Stimulated activated CD8-positive, alpha-beta memory T cell treated with anti-CD3 and anti-CD28 coated beads, Interleukin-15, amount 100 ng/mL, for 4 hours (primary cell): ENCODE data around the gene FBXL17.

Experiments used
- DNase-seq, 2 donors: peaks; one replicate each; pipeline ENCODE4 v3.0.0-alpha.2; 2020; ENCODE audit warnings: low read depth in 2 of 2

The FBXL17 gene

GRCh38 chr5:108093186-108093585, 288.7 kb downstream of the FBXL17 start:
- no peak for DNase-seq

DNA sequence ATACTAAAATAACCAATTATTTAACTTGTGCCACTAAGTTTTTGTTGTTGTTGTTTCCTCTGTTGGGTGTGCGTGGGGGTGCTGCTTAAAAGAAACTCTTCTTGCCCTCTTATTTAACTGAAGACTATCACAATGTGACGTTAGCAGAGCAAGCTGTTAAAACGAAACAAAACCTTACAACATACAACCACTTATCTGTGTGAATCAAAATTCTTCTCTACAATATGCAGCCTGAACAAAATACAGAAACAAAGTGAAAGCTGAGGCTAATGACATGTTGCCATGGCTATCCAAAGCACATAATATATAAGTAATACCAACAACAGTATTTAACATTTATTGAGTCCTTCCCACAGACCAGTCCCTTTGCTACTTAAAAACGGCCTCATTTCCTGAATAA, 291.0 kb downstream of the FBXL17 start:
- no peak for DNase-seq

DNA sequence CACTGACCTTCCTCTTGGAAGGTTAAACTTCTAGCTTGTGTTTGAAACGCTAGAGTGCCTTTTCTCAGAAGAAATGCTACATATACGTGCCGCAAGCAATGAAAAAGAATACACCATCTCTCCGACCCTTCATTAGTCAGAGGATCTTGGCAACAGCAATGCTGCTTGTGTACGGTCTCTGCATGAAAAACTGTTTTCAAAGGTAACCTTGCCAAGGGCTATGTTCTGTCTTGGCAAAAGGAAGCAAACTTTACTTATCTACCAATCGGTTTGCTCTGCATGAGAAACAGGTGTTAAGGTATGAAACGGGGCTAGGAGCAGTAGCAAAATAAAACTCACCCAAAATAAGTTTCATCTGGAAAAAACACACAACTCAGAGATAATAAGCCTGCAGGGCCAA, 297.8 kb downstream of the FBXL17 start:
- no peak for DNase-seq

GRCh38 chr5:108083232-108083631, 298.7 kb downstream of the FBXL17 start:
- DNase-seq, result no peak

- DNase-seq, result no peak
Observed at GRCh38 chr5:108081707-108082106, 300.2 kb downstream of the FBXL17 start.

DNA sequence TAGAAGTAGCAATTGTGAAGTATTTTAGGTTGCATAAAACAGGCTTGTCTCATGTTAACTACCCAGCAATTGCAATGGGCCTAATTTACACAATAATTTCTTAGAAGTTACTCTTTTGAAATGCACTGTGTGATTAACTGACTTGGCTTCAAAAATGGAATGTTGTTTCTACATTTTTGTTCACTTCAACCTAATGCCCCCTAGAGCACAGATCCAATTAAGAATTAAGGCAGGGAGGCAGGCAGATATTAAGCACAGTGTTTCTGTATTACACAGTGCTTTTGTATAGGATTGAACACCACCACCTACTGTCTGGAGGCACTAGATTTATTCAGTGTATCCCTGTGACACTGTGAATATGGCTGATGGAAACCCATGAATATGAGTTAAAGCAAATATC, 302.1 kb downstream of the FBXL17 start:
- DNase-seq, result no peak

DNA sequence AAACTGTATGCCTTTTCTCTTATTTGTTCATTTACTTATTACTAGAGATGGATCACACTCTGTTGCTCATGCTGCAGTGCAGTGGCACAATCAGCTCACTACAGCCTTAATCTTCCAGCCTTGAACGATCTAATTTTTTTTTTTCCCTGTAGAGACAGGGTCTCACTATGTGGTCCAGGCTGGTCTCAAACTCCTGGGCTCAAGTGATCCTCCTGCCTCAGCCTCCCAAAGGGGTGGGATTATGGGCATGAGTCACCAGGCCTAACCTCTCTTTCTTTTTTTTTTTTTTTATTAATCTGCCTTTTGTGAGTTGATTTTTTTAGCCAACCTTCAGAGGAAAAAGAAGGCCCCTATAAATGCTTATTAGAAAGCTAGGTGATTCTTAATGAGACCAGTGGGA, 303.0 kb downstream of the FBXL17 start:
- no peak for DNase-seq

DNA sequence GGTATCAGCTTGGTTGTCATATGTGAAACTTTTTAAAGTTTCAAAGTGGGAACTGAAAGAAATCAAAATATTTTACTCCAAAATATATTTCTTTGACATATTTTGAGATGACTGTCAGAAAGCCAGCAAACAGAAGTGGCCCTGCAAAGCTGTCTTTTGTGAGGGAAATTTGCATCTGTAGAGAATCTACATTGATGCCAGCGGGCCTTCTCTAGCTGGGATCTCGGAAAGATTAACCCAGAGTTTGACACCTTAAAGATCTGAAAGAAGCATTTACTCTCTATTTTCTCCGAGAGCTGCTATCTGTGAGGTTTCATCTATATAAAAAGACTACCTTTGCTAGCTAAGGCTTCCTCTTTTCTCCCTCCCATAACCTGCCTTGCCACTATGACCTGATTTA, 303.6 kb downstream of the FBXL17 start:
- no peak for DNase-seq

DNA sequence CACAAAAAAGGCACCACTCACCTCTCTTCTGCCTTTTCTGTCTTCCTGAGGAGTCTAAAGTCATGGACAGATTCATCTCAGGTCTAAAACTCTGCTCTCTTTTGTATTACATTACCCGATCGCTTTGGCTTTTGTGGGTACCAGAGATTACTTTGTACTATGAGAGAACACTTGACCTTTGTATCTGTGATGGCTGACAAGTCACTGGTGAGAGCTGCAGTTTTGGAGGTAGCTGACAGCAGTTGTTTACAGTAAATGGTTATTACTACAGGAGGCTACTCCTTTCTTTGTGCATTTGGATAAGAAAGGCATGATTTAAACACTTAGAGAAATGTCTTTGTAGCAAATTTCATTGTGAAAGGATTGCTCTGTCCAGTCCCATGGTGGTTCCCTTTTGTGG, 307.3 kb downstream of the FBXL17 start:
- no peak for DNase-seq

- DNase-seq, result no peak
Observed at GRCh38 chr5:108064302-108064701, 317.6 kb downstream of the FBXL17 start.

GRCh38 chr5:108061941-108062340, 320.0 kb downstream of the FBXL17 start:
- no peak for DNase-seq

GRCh38 chr5:108060340-108060739, 321.6 kb downstream of the FBXL17 start:
- DNase-seq, result no peak

- DNase-seq, result no peak
Observed at GRCh38 chr5:108059334-108059733, 322.6 kb downstream of the FBXL17 start.

- DNase-seq, result no peak
Observed at GRCh38 chr5:108054349-108054748, 327.5 kb downstream of the FBXL17 start.

- no peak for DNase-seq
Observed at GRCh38 chr5:108046955-108047670, 334.8 kb downstream of the FBXL17 start.

GRCh38 chr5:108036482-108036881, 345.4 kb downstream of the FBXL17 start:
- no peak for DNase-seq

GRCh38 chr5:108028883-108029282, 353.0 kb downstream of the FBXL17 start:
- DNase-seq, result no peak

DNA sequence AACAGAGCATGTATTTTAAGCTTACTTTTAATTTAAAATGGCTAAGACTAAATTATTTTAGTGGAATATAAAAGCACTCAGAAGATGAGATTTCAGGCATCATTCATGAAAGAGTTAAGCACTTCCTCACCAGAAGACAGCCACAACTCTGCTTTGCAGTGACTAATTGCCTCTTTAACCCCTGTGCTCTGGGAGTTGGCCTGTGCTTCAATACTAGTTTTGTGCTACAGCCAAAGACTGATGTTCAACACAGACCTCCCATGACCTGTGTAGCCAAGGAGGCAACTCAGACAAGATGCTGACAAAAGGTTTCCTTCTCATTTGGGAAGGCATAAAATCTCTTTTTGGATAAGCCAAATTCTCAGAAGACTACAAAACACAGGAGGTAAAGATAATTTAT, 353.5 kb downstream of the FBXL17 start:
- DNase-seq, result no peak

GRCh38 chr5:108025957-108026356, 355.9 kb downstream of the FBXL17 start:
- no peak for DNase-seq

DNA sequence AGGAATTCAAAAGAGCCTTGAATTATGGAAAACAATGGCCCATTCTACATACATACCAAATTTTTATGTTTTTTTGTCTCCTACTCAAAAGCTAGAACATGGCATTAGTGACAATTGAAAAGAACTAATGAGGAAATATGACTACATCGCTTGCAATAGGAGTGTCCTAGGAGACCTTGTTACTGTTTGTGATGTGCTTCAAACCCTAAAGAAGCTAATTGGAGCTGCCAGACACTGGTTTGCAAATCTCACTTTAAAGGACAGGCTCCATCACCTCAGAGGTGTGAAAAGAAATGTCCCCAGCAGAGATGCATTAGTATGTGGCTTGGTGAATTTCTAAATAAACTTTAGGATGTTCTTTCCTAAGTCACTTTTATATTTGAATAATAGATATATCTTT, 356.9 kb downstream of the FBXL17 start:
- no peak for DNase-seq

DNA sequence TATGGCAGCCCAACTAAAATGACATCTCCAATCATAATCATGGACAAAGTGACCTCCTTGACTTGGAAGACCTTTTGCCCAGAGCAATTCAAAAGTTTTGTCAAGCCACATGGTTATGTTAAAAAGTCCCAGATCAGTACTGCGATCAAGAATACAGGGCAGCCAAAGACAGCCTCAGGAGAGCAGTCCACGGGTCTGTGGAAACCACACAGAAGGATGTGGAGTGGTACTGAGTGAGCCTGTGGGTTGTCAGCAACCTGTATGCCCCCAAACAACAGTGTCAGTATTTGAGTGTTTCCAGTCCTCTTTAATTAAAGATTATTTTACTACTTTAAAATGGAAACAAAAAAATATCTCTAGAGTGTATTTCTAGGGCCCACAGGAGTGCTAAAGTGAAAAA, 365.8 kb downstream of the FBXL17 start:
- DNase-seq, result no peak

GRCh38 chr5:108006791-108007190, 375.1 kb downstream of the FBXL17 start:
- no peak for DNase-seq

DNA sequence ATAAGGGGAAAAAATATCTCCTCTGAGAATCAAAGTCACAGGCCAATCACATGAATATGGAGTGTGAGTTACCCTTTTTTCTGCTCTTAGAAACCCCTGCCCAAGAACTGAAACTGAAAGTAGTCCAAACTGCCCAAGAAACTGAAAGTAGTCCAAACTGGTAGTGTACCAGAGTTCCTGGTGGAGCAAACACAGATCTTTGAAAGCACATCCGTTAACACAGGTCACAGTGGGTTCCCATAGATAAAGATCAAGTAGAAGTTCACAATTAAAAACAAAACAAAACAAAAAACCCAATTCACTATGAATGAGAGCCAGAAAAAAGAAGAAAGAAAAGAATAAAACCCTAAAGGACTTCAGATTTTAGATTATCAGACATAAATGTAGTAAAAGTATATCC, 378.7 kb downstream of the FBXL17 start:
- no peak for DNase-seq

DNA sequence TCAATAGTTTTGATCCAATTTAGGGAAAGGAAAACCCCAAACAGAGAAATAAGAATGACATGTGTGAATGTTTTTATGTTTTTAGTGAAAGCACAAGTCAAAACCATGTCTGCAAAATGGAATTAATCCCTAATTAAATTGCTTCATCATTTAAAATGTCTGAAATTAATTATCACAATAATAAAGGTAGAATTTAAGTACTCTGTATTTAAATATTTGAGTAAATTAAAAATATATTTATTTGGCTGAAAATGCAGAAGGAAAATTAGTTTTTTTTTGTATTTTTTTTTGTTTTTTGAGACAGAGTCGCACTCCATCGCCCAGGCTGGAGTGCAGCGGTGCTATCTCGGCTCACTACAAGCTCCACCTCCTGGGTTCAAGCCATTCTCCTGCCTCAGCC, 380.7 kb downstream of the FBXL17 start:
- no peak for DNase-seq
